ENCODE data around the gene KDM8.

DNA sequence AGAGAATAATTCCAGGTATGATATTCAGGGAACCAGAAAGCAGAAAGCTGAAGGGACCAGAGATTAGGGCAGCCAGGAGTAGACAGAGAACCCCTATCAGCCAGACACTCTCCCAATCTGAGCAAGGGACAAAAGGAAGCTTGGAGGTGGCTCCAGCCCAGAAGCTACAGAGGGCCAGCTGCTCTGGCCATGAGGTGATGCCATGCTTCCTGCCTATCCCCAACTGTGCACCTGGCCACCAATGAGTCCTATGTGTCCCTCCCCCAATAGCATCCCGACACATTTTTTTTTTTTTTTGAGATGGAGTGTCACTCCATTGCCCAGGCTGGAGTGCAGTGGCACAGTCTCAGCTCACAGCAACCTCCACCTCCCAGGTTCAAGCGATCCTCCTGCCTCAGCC, 35.3 kb downstream of the KDM8 start:
- no peak for TF ChIP-seq POLR2A (IDR thresholded peaks at IDR 0.05)
- TF ChIP-seq, protein P1, sequence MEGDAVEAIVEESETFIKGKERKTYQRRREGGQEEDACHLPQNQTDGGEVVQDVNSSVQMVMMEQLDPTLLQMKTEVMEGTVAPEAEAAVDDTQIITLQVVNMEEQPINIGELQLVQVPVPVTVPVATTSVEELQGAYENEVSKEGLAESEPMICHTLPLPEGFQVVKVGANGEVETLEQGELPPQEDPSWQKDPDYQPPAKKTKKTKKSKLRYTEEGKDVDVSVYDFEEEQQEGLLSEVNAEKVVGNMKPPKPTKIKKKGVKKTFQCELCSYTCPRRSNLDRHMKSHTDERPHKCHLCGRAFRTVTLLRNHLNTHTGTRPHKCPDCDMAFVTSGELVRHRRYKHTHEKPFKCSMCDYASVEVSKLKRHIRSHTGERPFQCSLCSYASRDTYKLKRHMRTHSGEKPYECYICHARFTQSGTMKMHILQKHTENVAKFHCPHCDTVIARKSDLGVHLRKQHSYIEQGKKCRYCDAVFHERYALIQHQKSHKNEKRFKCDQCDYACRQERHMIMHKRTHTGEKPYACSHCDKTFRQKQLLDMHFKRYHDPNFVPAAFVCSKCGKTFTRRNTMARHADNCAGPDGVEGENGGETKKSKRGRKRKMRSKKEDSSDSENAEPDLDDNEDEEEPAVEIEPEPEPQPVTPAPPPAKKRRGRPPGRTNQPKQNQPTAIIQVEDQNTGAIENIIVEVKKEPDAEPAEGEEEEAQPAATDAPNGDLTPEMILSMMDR (IDR thresholded peaks at IDR 0.05), result no peak
- TF ChIP-seq POLR2AphosphoS5 (IDR thresholded peaks at IDR 0.05), result no peak
